GM19023 (cell line): ENCODE measurements around the gene KRT86.
"Not testable (repeated sequence)": the region's sequence is repeated elsewhere in the genome, so short reads cannot be mapped to it uniquely, and the experiment has no call there.

Experiments
- ATAC-seq: cut with Tn5 transposase; IDR thresholded peaks from one replicate; pipeline ENCODE4 v1.9.1; 2021; ENCODE audit warnings: mild to moderate bottlenecking, moderate library complexity; ENCODE audit not compliant: unreplicated experiment

The KRT86 gene

DNA sequence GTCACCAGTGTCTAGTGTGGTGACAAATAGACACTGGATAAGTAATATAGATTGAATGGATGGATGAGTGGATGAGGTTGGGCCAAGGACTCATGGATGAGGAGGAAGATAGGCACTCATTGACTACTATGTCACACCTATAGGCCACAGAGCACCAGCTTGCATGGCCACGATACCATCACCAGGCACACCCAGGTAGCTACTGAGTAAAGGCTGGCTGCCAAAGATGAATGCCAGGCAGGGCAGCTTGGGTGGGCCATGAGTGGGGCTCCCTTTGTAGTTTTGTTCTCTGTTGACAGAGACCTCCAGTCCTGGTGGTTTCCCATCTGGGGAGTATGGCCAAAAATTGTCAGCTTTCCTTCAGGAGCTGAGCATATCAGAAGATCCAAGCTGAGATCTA, 57.9 kb downstream of the KRT86 start:
- ATAC-seq: no peak

DNA sequence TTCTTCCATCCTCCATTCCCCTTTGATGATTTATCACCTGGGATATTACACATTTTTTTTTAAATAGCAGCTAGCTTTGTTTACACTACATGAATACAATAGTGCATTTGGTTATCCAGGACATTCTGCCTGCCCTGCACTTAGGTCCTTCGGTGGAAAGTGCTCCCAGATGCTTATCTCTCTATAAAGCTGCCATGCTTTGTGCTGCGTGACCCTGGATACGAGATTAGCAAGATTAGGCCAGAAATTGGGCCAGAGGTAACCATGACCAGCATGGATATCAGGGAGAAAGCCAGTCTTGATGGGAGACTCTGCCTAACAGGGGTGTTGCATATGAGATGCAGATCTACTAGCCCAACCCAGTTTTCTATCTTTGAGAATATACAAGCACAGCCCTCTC, 58.9 kb downstream of the KRT86 start:
- ATAC-seq: no peak

DNA sequence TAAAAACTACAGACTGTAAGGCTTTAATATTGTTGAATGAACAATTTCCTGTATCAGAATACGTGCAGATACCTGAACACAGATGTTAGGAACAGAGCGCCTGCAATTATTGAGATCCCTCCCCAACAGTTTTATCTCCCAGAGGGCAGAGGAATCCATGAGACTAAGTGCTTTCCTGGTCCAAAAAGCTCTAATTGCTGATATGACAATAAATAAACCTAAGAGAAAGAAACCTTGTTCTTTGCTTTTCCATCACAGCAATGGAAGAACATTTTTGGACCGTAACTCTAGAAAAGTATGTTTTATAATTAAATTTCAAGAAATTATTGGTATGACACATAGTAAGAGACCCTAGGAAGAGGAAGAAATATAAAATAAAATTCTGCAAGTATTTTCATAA, 59.7 kb downstream of the KRT86 start:
- ATAC-seq: no peak

DNA sequence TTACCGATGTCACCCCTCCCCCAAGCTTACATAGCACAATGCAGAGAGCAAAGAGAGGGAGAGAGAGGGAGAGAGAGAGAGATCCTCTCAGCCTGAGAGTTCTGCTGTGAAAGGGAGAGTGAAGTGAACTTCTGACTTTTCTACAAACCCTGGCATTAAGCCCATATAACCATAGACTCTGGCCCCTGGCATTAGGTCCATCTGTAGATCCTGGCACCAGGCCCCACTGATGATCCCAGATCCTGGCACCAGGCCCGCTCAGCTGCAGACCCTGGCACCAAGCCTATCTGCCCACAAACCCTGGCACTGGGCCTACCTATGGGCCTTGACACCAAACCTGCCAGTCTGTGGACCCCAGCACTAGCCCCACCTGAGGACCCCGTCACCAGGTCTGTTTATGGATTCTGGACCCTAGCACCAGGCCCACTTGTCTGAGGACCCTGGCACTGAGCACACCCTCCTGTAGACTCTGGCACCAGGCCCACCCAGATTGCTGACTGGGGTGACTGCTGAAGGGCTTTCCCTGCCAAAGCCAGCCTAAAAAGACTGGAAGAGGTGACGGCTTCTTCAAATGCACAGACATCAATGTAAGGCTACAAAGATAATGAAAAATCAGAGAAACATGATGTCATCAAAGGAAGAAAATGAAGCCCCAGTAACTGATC, 61.3 kb downstream of the KRT86 start:
- ATAC-seq: no peak

GRCh38 chr12:52336641-52337040, 62.2 kb downstream of the KRT86 start:
- ATAC-seq: no peak

- no peak for ATAC-seq
Measured at GRCh38 chr12:52337054-52337453, 62.6 kb downstream of the KRT86 start.

- no peak for ATAC-seq
Measured at GRCh38 chr12:52338241-52338960, 64.0 kb downstream of the KRT86 start.

DNA sequence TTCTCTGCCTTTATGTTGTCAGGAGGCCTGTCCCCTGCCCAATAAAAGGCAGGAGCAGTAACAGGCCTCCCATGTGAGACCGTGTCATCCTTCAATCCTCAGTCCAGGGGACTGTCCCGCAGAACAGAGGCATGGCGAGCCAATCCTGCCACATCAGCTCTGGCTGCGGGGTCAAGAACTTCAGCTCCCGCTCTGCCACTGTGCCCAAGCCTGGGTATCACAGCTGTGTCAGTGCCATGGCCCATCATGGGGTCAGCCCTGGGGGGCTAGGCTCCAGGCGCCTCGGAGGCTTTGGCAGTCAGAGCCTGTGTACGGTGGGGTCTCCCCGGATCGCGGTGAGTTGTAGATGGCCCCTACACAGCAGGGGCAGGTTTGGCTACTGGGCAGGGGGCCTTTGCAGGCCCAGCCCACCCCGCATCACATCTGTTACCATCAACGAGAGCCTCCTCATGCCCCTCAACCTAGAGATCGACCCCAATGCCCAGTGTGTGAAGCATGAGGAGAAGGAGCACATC, 66.7 kb downstream of the KRT86 start:
- ATAC-seq: no peak

GRCh38 chr12:52342781-52343490, 68.5 kb downstream of the KRT86 start:
- ATAC-seq: no peak

DNA sequence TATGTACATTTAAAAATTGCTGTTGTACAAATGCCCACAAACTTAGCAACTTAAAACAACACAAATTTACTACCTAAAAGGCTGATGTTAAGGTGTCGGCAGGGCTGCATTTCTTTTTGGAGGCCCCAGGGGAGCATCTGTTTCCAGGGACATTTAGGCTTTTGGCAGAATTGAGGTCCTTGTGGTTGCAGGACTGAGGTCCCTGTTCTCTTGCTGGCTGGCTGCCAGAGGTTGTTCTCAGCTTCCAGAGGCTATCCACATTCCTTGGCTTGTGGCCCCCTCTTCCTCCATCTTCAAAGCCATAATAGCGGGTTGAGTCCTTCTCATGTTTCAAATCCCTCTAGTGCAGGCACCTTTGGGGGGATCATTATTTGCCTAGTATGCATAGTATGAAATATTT, 69.1 kb downstream of the KRT86 start:
- no peak for ATAC-seq

GRCh38 chr12:52344111-52344510, 69.7 kb downstream of the KRT86 start:
- ATAC-seq: no peak

- not testable (repeated sequence) for ATAC-seq
Measured at GRCh38 chr12:52345041-52345440, 70.6 kb downstream of the KRT86 start.

- ATAC-seq: no peak
Measured at GRCh38 chr12:52346593-52346992, 72.1 kb downstream of the KRT86 start.

DNA sequence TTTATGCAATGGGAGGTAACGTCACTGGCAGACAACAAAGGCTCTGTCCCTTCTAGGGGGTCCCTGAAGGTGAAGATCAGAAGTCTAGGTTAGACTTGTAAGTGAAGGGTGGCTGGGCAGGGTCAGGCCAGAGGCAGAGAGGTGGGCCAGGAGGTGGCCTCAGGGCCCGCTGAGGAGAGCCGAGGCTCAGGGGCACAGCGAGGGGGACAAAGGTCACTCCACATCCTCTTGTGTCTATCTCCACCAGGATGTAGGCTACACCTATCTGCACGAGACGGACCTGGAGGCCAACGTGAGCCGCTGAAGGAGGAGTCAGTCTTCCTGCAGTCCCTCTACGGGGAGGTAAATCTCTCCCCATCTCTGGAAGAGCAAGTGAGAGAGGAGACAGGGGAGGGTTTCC, 72.6 kb downstream of the KRT86 start:
- no peak for ATAC-seq

DNA sequence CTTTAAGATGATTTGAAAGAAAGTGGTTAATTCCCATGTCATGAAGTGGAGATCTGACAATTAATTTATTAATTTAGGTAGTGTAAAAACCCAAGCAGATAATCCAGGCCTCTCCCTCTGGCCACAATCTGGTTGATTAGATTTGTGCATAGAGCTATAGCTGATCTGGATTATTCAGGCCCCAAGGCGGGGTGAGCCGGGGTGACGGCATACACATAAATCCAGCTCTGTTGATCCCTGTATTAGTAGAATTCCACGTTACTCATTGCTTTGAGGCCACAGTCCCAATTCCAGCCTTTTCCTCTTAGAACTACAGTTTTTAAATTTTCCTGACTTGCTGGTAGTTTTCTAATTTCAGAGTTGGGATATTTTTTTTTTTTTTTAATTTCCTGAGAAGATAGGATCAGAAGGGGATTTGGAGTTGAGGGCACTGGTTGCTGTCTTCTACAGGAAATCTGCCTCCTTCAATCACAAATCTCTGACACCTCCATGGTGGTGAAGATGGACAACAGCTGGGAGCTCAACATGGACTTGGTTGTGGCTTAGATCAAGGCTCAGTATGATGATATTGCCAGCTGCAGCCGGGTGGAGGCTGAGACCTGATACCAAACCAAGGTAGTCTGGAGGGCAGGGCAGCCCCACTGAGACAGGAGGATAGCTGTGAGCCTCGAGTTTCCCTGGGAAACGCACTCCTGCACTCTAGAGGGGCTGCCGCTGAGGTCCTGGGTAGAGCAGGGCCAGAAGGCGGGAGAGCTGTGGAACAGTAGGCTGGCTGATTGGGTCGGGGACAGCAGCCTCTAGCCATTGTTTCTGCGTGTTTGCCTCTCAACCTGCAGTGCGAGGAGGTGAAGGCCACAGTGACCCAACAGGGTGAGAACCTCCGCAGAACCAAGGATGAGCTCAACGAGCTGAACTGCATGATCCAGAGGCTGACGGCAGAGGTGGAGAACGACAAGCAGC, 73.4 kb downstream of the KRT86 start:
- ATAC-seq: no peak

- no peak for ATAC-seq
Measured at GRCh38 chr12:52349196-52349595, 74.8 kb downstream of the KRT86 start.

DNA sequence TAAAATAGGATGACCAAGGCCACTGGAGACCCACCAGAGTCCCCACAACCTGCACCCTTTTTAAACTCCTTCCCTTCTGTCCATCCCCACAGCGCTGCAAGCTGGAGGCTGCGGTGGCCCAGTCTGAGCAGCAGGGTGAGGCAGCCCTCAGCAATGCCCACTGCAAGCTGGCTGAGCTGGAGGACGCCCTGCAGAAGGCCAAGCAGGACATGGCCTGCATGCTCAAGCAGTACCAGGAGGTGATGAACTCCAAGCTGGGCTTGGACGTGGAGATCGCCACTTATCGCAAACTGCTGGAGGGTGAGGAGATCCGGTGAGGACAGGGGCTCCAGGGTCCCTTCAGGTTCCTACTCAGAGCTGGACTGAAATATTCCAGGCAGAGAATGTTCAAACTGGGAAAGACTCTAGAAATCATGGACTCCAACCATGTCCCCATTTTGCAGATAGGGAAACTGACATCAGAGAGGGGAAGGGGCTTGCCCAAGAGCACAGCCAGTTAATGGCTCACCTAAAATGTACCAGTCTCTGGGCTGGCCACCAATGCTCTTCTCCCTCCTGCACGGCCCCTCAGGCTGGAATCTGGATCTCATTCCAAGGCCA, 75.7 kb downstream of the KRT86 start:
- ATAC-seq: no peak

DNA sequence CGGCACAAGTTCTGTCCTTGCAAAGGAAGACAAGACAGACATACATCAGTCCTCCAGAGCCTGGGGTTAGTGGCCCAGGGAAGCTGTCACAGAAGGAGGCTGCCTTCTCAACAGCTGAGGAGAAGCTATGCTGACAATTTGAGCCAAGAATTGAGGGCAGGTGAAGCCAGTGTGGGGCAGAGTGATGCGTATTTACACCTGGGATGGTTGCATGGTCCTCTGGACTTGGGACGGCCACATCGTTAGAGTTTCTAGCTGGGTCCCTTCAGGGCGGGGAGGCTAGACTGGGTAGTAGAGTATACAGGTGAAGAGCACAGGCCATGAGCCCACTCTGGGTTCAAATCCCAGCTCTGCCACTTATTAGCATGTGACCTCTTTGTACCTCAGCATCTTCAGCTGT, 76.3 kb downstream of the KRT86 start:
- no peak for ATAC-seq

DNA sequence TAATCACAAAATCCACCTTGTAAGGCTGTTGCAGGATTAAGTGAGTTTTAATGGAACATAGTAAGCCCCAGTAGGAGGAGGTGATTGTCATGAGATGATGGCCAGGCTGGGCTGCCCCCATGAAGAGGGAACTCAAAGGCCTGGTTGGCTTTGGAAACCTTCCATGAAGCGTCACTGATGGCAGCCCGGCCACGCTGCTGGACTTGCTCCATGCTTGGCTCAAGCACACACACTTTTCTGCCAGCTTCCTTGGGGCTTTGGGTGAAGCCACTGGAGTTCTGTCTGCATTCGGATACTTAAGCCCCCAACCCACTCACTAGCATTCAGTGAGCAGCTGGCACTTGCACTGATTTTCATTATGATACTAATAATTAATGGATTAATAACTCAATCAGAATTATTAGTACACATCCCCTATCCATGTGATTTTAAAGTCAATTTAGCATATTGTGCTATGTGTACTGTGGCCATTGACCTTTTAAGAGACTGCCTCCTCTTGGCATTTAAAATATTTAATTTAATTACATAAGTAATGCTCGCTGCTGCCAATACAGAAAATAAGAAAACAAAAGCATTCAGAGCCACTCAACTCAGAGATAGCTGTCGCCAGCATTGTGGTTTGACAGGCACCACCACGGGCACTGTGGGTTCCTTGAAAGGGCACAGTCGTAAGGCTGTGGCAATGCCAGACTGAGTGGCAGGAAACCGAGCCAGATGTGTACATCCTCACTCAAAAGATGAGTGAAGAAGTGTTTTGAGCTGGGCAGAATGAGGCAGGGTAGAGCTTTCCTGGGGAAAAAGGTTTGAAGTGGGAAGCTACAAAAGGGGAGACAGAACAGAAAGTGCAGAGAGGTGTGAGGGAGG, 77.0 kb downstream of the KRT86 start:
- ATAC-seq: no peak
